ENCODE results near the gene SLC6A4.
"Not testable (repeated sequence)": the region's sequence is repeated elsewhere in the genome, so short reads cannot be mapped to it uniquely, and the experiment has no call there.

SLC6A4 gene

GRCh38 chr17:30232824-30233427 lies 2.6 kb downstream of the SLC6A4 start:
- Histone ChIP-seq H3K27ac (ENCODE audit: low read depth, low read length) (no peak overlapping the region), H3K9me3 (ENCODE audit: control insufficient read depth, insufficient read depth, low read length) (no peaks in the 10 kb centered on the region), H3K9me2 (replicated peaks; ENCODE audit: control insufficient read depth, low read length) (no peaks in the 10 kb centered on the region), H4K20me1 (ENCODE audit: control insufficient read depth, insufficient read depth, low read depth, low read length) (no peaks in the 10 kb centered on the region), H3K4me2 (ENCODE audit: low read length) (no peak overlapping the region), H3K4me3 (ENCODE audit: low read length) (no peak overlapping the region), H3K79me2 (ENCODE audit: control insufficient read depth, low read length) (no peaks in the 10 kb centered on the region), H3F3A (ENCODE audit: control insufficient read depth, insufficient read depth) (no peaks in the 10 kb centered on the region), H3K27me3 (ENCODE audit: control insufficient read depth, low read length) (peaks cover 41% of the 10 kb centered on the region), H3K36me3 (ENCODE audit: control insufficient read depth, low read length) (no peaks in the 10 kb centered on the region), H3K4me1 (ENCODE audit: control insufficient read depth, low read length) (peaks cover 10% of the 10 kb centered on the region)
- no peak for TF ChIP-seq EZH2phosphoT487 (IDR thresholded peaks at IDR 0.05; ENCODE audit: borderline replicate concordance, low read length)
- no peak for TF ChIP-seq CTCF (IDR thresholded peaks at IDR 0.05; ENCODE audit: low read depth, low read length, poor library complexity, severe bottlenecking)

DNA sequence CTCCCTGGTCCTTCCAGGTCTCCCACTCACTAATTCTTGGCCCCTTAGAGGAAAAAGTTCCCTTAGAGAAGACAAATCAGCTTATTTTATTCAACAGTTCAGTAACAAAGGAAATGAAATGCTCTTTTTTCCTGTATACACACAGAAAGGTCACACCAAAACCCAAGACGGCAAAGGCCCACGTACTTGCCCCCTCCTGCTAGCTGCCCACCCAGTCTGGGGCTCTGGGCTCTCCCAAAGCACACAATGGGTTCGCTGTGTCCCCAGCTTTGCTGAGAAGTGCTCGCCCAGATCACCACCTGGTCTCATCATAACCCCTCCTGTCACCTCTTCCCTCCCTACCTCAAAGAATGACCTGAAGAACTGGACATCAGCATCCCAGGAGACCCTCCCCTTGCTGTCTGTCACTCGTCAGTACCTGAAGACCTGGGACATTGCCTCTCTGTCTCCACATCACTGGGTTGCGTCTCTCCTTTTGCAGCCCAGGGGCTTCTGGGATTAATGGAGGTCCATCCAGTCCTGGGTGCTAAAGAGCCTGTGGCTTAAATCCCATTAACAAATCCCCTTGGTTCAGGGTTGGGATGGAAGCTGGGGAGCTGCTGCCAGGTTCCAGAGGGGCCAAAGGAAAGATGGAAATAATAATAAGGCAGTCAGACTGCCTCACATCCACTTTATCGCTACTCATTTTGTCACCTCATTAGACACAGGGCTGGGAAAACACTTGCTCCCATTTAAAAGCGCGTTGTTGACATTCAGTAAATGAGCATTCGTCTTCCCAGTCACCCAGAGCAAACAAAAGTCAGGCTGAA lies 3.3 kb downstream of the SLC6A4 start:
- peaks cover 10% of the 10 kb centered on the region for H3K4me1 ChIP-seq (ENCODE audit: control insufficient read depth, low read length)
- H3F3A ChIP-seq (ENCODE audit: control insufficient read depth, insufficient read depth) = no peaks in the 10 kb centered on the region
- no peak overlapping the region for H3K4me3 ChIP-seq (ENCODE audit: low read length)
- H3K9me3 ChIP-seq (ENCODE audit: control insufficient read depth, insufficient read depth, low read length) = no peaks in the 10 kb centered on the region
- no peaks in the 10 kb centered on the region for H3K9me2 ChIP-seq (replicated peaks; ENCODE audit: control insufficient read depth, low read length)
- peaks cover 37% of the 10 kb centered on the region for H3K27me3 ChIP-seq (ENCODE audit: control insufficient read depth, low read length)
- H3K4me2 ChIP-seq (ENCODE audit: low read length) = no peak overlapping the region
- H3K27ac ChIP-seq (ENCODE audit: low read depth, low read length) = no peak overlapping the region
- no peaks in the 10 kb centered on the region for H3K36me3 ChIP-seq (ENCODE audit: control insufficient read depth, low read length)
- no peak for TF ChIP-seq CTCF (IDR thresholded peaks at IDR 0.05; ENCODE audit: low read depth, low read length, poor library complexity, severe bottlenecking)
- no peak for TF ChIP-seq EZH2phosphoT487 (IDR thresholded peaks at IDR 0.05; ENCODE audit: borderline replicate concordance, low read length)
- H4K20me1 ChIP-seq (ENCODE audit: control insufficient read depth, insufficient read depth, low read depth, low read length) = no peaks in the 10 kb centered on the region
- H3K79me2 ChIP-seq (ENCODE audit: control insufficient read depth, low read length) = no peaks in the 10 kb centered on the region

DNA sequence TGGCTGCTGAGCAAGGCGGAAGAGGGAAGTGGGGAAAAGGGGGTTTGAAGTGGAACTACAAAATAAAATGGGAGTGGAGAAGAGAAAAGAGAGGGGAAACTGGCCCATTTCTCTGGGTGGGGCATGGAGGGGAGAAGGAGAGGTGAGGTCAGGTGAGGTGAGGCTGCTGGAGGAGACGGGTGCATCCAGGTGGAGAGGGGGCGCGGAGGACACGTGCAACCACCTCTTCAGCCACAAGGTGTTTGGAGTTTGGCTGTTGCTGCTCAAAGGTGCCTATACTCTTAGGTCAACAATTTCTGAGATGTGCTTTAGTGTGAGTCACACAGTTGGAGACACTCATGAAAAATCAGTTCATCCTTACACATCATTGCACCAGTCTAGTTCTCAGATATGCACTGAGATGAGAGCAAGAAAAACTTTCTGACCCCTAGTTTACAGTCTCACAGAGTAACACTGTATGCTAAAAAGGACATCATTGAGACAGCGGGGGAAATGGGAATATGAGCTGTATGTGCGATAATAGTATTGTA lies 4.8 kb downstream of the SLC6A4 start:
- peaks cover 26% of the 10 kb centered on the region for H3K27me3 ChIP-seq (ENCODE audit: control insufficient read depth, low read length)
- no peaks in the 10 kb centered on the region for H3K9me2 ChIP-seq (replicated peaks; ENCODE audit: control insufficient read depth, low read length)
- no peak overlapping the region for H3K27ac ChIP-seq (ENCODE audit: low read depth, low read length)
- H3K4me1 ChIP-seq (ENCODE audit: control insufficient read depth, low read length) = peaks cover 10% of the 10 kb centered on the region
- H3K36me3 ChIP-seq (ENCODE audit: control insufficient read depth, low read length) = no peaks in the 10 kb centered on the region
- H3K4me3 ChIP-seq (ENCODE audit: low read length) = peak overlapping the region; percentile 25; the same call in 1 of the 2 replicates
- H3K79me2 ChIP-seq (ENCODE audit: control insufficient read depth, low read length) = no peaks in the 10 kb centered on the region
- peak overlapping the region; percentile 43 for H3K4me2 ChIP-seq (ENCODE audit: low read length)
- TF ChIP-seq EZH2phosphoT487 (IDR thresholded peaks at IDR 0.05; ENCODE audit: borderline replicate concordance, low read length) (no peak), CTCF (IDR thresholded peaks at IDR 0.05; ENCODE audit: low read depth, low read length, poor library complexity, severe bottlenecking) (no peak)
- no peaks in the 10 kb centered on the region for H4K20me1 ChIP-seq (ENCODE audit: control insufficient read depth, insufficient read depth, low read depth, low read length)
- no peaks in the 10 kb centered on the region for H3F3A ChIP-seq (ENCODE audit: control insufficient read depth, insufficient read depth)
- no peaks in the 10 kb centered on the region for H3K9me3 ChIP-seq (ENCODE audit: control insufficient read depth, insufficient read depth, low read length)

DNA sequence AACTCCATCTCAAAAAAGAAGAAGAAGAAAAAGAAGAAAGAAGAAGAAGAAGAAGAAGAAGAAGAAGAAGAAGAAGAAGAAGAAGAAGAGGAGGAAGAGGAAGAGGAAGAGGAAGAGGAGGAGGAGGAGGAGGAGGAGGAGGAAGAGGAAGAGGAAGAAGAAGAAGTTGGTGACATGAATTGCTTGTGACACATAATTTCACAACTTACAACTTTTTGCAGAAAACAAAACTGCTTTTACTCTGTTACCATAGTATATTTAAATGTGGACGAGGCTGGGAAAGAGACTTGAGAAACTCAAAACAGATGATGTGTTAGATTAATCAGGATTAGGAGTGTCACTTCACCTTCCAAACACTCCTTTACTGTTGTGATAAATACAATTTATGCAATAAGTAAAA lies 5.5 kb downstream of the SLC6A4 start:
- not testable (repeated sequence) for H3K36me3 ChIP-seq (ENCODE audit: control insufficient read depth, low read length); H3K9me3 ChIP-seq (ENCODE audit: control insufficient read depth, insufficient read depth, low read length); H3K79me2 ChIP-seq (ENCODE audit: control insufficient read depth, low read length); H3K27ac ChIP-seq (ENCODE audit: low read depth, low read length); H3K9me2 ChIP-seq (replicated peaks; ENCODE audit: control insufficient read depth, low read length); H3F3A ChIP-seq (ENCODE audit: control insufficient read depth, insufficient read depth); H4K20me1 ChIP-seq (ENCODE audit: control insufficient read depth, insufficient read depth, low read depth, low read length)
- H3K4me3 ChIP-seq (ENCODE audit: low read length) = peak overlapping the region; percentile 25; the same call in 1 of the 2 replicates
- peaks cover 10% of the 10 kb centered on the region for H3K4me1 ChIP-seq (ENCODE audit: control insufficient read depth, low read length)
- peak overlapping the region; percentile 43 for H3K4me2 ChIP-seq (ENCODE audit: low read length)
- H3K27me3 ChIP-seq (ENCODE audit: control insufficient read depth, low read length) = peaks cover 19% of the 10 kb centered on the region
